ENCODE measurements around the gene AGMO.

AGMO gene

GRCh38 chr7:15197042-15197977 lies 364.5 kb downstream of the AGMO start:
- no peak for DNase-seq

GRCh38 chr7:15178065-15178464 lies 383.8 kb downstream of the AGMO start:
- DNase-seq = no peak

- DNase-seq = no peak
Observed at GRCh38 chr7:15176089-15176488, 385.7 kb downstream of the AGMO start.

- DNase-seq = no peak
Observed at GRCh38 chr7:15175152-15175551, 386.7 kb downstream of the AGMO start.

GRCh38 chr7:15174485-15174884 lies 387.3 kb downstream of the AGMO start:
- no peak for DNase-seq

- no peak for DNase-seq
Observed at GRCh38 chr7:15168489-15168888, 393.3 kb downstream of the AGMO start.

GRCh38 chr7:15167912-15168311 lies 393.9 kb downstream of the AGMO start:
- no peak for DNase-seq

GRCh38 chr7:15166620-15167019 lies 395.2 kb downstream of the AGMO start:
- no peak for DNase-seq

- DNase-seq = no peak
Observed at GRCh38 chr7:15159261-15159660, 402.6 kb downstream of the AGMO start.

GRCh38 chr7:15158141-15158810 lies 403.5 kb downstream of the AGMO start:
- no peak for DNase-seq
